ENCODE results near the gene PIP5K1C. TPM values are rescaled to one million over a fixed set of nuclear protein-coding genes. Genes with fewer than 3 reads are reported as not detected.

PIP5K1C gene
- total RNA-seq, 4 donors from 2014 or later: 73.2 to 180 (median 99.9) TPM

- Histone ChIP-seq H3K4me3 (peak overlapping the region; percentile 21 to 48 (median 24)), H3K4me1 (peaks cover 11 to 36% (median 29%) of the 10 kb centered on the region in 4 donors), H3K36me3 (no peaks in the 10 kb centered on the region), H3K27me3 (peaks cover 4 to 72% (median 30%) of the 10 kb centered on the region in 4 donors), H3K9me3 (no peaks in the 10 kb centered on the region), H3K27ac (replicated peaks in 1 of 4) (no peak overlapping the region)
- intact Hi-C loops (cut with DNase I): no loop called here
- DNase-seq (ENCODE audit: extremely low spot score): no peak
- TF ChIP-seq, protein P1, sequence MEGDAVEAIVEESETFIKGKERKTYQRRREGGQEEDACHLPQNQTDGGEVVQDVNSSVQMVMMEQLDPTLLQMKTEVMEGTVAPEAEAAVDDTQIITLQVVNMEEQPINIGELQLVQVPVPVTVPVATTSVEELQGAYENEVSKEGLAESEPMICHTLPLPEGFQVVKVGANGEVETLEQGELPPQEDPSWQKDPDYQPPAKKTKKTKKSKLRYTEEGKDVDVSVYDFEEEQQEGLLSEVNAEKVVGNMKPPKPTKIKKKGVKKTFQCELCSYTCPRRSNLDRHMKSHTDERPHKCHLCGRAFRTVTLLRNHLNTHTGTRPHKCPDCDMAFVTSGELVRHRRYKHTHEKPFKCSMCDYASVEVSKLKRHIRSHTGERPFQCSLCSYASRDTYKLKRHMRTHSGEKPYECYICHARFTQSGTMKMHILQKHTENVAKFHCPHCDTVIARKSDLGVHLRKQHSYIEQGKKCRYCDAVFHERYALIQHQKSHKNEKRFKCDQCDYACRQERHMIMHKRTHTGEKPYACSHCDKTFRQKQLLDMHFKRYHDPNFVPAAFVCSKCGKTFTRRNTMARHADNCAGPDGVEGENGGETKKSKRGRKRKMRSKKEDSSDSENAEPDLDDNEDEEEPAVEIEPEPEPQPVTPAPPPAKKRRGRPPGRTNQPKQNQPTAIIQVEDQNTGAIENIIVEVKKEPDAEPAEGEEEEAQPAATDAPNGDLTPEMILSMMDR (IDR thresholded peaks at IDR 0.05): no peak
- TF ChIP-seq POLR2A (IDR thresholded peaks at IDR 0.05; ENCODE audit: low read depth): no peak
- no peak for TF ChIP-seq EP300 (IDR thresholded peaks at IDR 0.05)
- no peak for TF ChIP-seq POLR2AphosphoS5 (IDR thresholded peaks at IDR 0.05)
- WGBS: 1% methylated on average over 21 of the region's 26 CpGs
Measured at GRCh38 chr19:3721887-3722442, 21.7 kb upstream of the PIP5K1C start.

DNA sequence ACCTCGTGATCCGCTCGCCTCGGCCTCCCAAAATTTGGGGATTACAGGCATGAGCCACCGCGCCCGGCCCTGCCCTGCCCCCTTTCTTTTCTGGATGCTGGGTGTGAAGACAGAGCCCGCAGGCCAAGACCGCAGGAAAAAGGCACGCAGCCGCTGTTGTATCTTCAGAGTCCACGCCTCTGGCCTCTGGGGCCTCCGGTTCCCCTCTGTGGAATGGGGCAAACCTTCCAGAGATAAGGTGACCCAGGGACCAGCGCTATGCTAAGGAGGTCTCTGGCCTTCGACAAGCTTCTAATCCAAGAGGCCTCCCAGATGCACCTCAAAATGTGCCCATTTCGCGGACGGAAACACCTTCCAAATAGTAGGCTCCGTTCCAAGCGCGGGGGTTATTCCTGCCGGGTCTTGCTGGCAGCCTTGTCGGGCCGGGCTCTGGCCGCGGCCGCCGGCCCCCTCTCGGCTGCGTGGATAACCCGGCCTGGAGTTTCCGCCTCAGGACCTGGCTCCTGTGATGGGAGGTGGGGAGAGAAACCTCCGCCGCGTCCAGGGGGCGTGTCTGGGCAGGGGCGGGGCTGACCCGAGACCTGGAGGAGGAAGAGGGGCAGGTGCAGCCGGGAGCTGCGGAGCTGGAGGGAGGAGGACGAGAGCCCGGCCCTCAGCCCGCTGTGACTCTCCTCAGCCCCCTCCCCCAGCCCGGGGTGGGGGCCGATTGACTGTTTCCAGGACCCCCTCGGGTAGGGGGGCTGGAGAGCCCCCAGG, 21.0 kb upstream of the PIP5K1C start:
- H3K27me3 ChIP-seq: peaks cover 4 to 72% (median 30%) of the 10 kb centered on the region in 4 donors
- H3K4me3 ChIP-seq: peak overlapping the region; percentile 21 to 48 (median 24)
- no peaks in the 10 kb centered on the region for H3K9me3 ChIP-seq
- H3K4me1 ChIP-seq: peaks cover 11 to 36% (median 29%) of the 10 kb centered on the region in 4 donors
- intact Hi-C loops (cut with DNase I): no loop called here
- H3K27ac ChIP-seq (replicated peaks in 1 of 4): no peak overlapping the region
- TF ChIP-seq POLR2AphosphoS5 (IDR thresholded peaks at IDR 0.05) (peak in 1 of 2 donors; percentile 71), POLR2A (IDR thresholded peaks at IDR 0.05; ENCODE audit: low read depth) (peak; percentile 48), EP300 (IDR thresholded peaks at IDR 0.05) (no peak)
- TF ChIP-seq, protein P1 (IDR thresholded peaks at IDR 0.05): peak in 1 of 3 experiments; percentile 39
- 17% methylated on average over 26 of the region's 46 CpGs for WGBS
- no peaks in the 10 kb centered on the region for H3K36me3 ChIP-seq
- no peak for DNase-seq (ENCODE audit: extremely low spot score)

DNA sequence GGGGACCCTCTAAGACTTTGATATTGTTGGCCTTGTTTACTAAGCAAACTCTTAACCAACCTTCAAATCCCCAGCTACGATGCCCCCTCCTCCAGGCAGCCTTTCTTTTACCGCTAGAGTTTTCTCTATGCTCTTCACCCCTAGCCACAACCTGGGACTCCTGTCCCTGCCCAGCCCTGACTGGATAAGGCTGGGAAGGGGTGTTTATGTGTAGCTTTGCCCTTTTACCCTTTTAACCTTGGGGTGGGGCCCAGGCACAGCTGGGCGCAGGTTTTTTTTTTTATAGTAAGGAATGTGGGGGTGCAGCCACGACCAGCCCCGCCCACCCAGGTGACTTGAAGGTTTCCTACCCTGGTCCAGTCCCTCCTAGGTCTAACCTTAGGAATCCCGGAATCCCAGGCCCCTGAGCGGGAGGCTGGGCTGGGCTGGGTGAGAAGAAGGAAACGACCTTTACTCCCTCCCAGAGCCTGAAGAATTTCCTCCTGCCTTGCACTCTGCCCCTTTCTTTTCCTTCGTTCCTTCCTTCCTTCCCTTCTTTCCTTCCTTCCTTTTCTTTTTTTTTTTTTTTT, 20.2 kb upstream of the PIP5K1C start:
- no peak for DNase-seq (ENCODE audit: extremely low spot score)
- TF ChIP-seq, protein P1 (IDR thresholded peaks at IDR 0.05): no peak
- TF ChIP-seq EP300 (IDR thresholded peaks at IDR 0.05) (no peak), POLR2AphosphoS5 (IDR thresholded peaks at IDR 0.05) (no peak), POLR2A (IDR thresholded peaks at IDR 0.05; ENCODE audit: low read depth) (no peak)
- intact Hi-C loops (cut with DNase I): no loop called here
- peaks cover 4 to 65% (median 30%) of the 10 kb centered on the region in 4 donors for H3K27me3 ChIP-seq
- H3K9me3 ChIP-seq: no peaks in the 10 kb centered on the region
- H3K27ac ChIP-seq (replicated peaks in 1 of 4): no peak overlapping the region
- H3K36me3 ChIP-seq: no peaks in the 10 kb centered on the region
- 25% methylated on average over 9 of the region's 9 CpGs for WGBS
- no peak overlapping the region for H3K4me3 ChIP-seq
- H3K4me1 ChIP-seq: peaks cover 11 to 36% (median 29%) of the 10 kb centered on the region in 4 donors

DNA sequence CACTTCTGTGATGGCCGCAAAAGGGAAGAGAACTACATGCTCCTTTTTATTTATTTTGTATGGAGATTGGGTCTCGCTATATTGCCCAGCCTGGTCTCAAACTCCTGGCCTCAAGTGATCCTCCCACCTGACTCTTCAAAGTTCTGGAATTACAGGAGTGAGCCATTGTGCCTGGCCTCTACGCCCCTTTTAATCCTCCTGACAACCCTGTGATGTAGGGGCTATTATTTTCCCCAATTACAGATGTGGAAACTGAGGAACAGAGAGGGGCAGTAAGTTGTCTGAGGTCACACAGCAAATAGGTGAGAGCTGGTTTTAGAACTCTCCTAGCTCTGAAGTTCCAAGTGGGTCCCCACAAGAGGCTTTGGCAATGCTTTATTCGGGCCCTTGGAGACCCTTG, 19.6 kb upstream of the PIP5K1C start:
- no peaks in the 10 kb centered on the region for H3K36me3 ChIP-seq
- H3K27ac ChIP-seq (replicated peaks in 1 of 4): no peak overlapping the region
- 84% methylated on average over 4 of the region's 4 CpGs for WGBS
- no peak for DNase-seq (ENCODE audit: extremely low spot score)
- H3K27me3 ChIP-seq: peaks cover 4 to 65% (median 30%) of the 10 kb centered on the region in 4 donors
- H3K9me3 ChIP-seq: no peaks in the 10 kb centered on the region
- no peak overlapping the region for H3K4me3 ChIP-seq
- peaks cover 11 to 36% (median 29%) of the 10 kb centered on the region in 4 donors for H3K4me1 ChIP-seq
- intact Hi-C loops (cut with DNase I): no loop called here
- TF ChIP-seq, protein P1 (IDR thresholded peaks at IDR 0.05): no peak
- TF ChIP-seq POLR2AphosphoS5 (IDR thresholded peaks at IDR 0.05) (no peak), EP300 (IDR thresholded peaks at IDR 0.05) (no peak), POLR2A (IDR thresholded peaks at IDR 0.05; ENCODE audit: low read depth) (no peak)
